Natural killer cell (primary cell): ENCODE results near the gene CD99L2. TPM values are rescaled to one million over a fixed set of nuclear protein-coding genes. Genes with fewer than 3 reads are reported as not detected.

Experiments
- ATAC-seq, 3 donors: fragments of 150-1000 bp in 2 of 3; fragments of 200-7000 bp in 1 of 3; cut with Tn5 transposase; 1 replicate in 1 of 3; 2 replicates in 2 of 3; pipeline ENCODE4 v1.10.0; 2021; ENCODE audit warnings: mild to moderate bottlenecking in 2 of 3, moderate library complexity in 2 of 3
- DNase-seq, 2 donors: peaks; one replicate each; pipeline versions ENCODE4 v3.0.0 to v3.0.0-alpha.2; 2013 to 2021; ENCODE audit warnings: mixed read lengths in 1 of 2
- H3K27ac ChIP-seq: one replicate; pipeline ENCODE4 v1.5.1; 2013; ENCODE audit warnings: mild to moderate bottlenecking, low read length
- H3K27me3 ChIP-seq: one replicate; pipeline ENCODE4 v1.6.1; 2013; ENCODE audit warnings: low read length; ENCODE audit not compliant: control insufficient read depth, insufficient read depth
- H3K36me3 ChIP-seq: one replicate; pipeline ENCODE4 v1.6.1; 2013; ENCODE audit warnings: low read length; ENCODE audit not compliant: control insufficient read depth, insufficient read depth
- H3K4me1 ChIP-seq: one replicate; pipeline ENCODE4 v1.6.1; 2013; ENCODE audit warnings: low read length; ENCODE audit not compliant: control insufficient read depth, insufficient read depth
- H3K4me3 ChIP-seq: one replicate; pipeline ENCODE4 v1.5.1; 2013; ENCODE audit warnings: low read length
- H3K9me3 ChIP-seq: one replicate; pipeline ENCODE4 v1.6.1; 2013; ENCODE audit warnings: low read length; ENCODE audit not compliant: control insufficient read depth, insufficient read depth
- H3K27ac Mint-ChIP-seq, 2 donors: one replicate each; pipeline ENCODE4 v1.8.0; 2022; ENCODE audit warnings: mild to moderate bottlenecking in 2 of 2, mixed read lengths in 2 of 2, moderate library complexity in 1 of 2
- H3K27me3 Mint-ChIP-seq, 2 donors: one replicate each; pipeline ENCODE4 v1.8.0; 2022; ENCODE audit warnings: low read depth in 2 of 2, mixed read lengths in 2 of 2
- H3K36me3 Mint-ChIP-seq: one replicate; pipeline ENCODE4 v1.8.0; 2022; ENCODE audit warnings: mixed read lengths
- H3K4me1 Mint-ChIP-seq, 2 donors: one replicate each; pipeline ENCODE4 v1.8.0; 2022; ENCODE audit warnings: mixed read lengths in 2 of 2
- H3K4me3 Mint-ChIP-seq: one replicate; pipeline ENCODE4 v1.8.0; 2022; ENCODE audit warnings: mild to moderate bottlenecking, moderate library complexity, mixed read lengths
- H3K9me3 Mint-ChIP-seq, 2 donors: one replicate each; pipeline ENCODE4 v1.8.0; 2022; ENCODE audit warnings: mixed read lengths in 2 of 2
- WGBS: methylation state at CpG from one replicate; pipeline ENCODE4 v1.1.7; 2013; ENCODE audit warnings: missing lambda C conversion rate; ENCODE audit not compliant: insufficient coverage; 5-methylcytosine and 5-hydroxymethylcytosine counted together
- intact Hi-C: fragments of 100-400 bp; cut with micrococcal nuclease; formaldehyde crosslinking; loops from one replicate; pipeline ENCODE4 v1.14.2; 2022
- total RNA-seq, 4 donors: library from RNA; stranded (reverse); fragments of 120-200 nt in 1 of 4; gene quantifications; one replicate each; pipeline versions ENCODE4 v1.2.3 to v1.2.4, GENCODE V29; 2013 to 2022
- TF ChIP-seq, protein P1 (sequence below): fragments of 200-600 bp; IDR thresholded peaks from one replicate; pipeline ENCODE4 v1.8.0; 2022; ENCODE audit warnings: antibody characterized with exemption

Gene CD99L2
- total RNA-seq, 3 donors from 2014 or later (not counting 1 experiment from before 2014, with no cell fraction given): 13.1 to 18.0 (median 15.7) TPM

DNA sequence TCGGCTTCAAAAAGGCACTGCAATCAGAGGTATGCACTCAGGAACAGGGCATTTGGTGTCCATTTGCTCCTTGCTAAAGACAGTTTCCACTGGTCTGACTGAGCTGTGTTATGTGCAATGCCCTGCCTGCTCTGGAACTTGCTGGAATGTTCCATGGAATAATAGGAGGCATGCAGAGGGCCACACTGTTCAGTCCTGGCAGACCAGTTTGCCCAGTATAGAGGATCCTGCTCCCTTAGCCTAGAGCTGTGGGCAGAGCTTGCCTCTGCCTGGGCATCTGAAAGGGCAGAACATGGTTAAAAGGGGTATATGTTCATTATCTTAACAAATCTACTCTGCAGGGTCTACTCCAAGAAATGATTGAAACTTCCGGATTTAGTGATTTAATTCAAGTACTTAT is 27.8 kb upstream of the CD99L2 start:
- Histone ChIP-seq H3K36me3 (no peaks in the 10 kb centered on the region), H3K27ac (no peak overlapping the region), H3K4me3 (no peak overlapping the region), H3K4me1 (no peaks in the 10 kb centered on the region), H3K9me3 (no peaks in the 10 kb centered on the region), H3K27me3 (no peaks in the 10 kb centered on the region)
- intact Hi-C loops: no loop called here
- Mint-ChIP-seq H3K27me3 (peaks cover 0 to 16% of the 10 kb centered on the region in 2 donors), H3K4me3 (no peak overlapping the region), H3K36me3 (no peaks in the 10 kb centered on the region), H3K4me1 (no peaks in the 10 kb centered on the region), H3K9me3 (no peaks in the 10 kb centered on the region), H3K27ac (no peak overlapping the region)
- 100% methylated on average over 1 of the region's 2 CpGs for WGBS
- ATAC-seq: no peak
- TF ChIP-seq, protein P1, sequence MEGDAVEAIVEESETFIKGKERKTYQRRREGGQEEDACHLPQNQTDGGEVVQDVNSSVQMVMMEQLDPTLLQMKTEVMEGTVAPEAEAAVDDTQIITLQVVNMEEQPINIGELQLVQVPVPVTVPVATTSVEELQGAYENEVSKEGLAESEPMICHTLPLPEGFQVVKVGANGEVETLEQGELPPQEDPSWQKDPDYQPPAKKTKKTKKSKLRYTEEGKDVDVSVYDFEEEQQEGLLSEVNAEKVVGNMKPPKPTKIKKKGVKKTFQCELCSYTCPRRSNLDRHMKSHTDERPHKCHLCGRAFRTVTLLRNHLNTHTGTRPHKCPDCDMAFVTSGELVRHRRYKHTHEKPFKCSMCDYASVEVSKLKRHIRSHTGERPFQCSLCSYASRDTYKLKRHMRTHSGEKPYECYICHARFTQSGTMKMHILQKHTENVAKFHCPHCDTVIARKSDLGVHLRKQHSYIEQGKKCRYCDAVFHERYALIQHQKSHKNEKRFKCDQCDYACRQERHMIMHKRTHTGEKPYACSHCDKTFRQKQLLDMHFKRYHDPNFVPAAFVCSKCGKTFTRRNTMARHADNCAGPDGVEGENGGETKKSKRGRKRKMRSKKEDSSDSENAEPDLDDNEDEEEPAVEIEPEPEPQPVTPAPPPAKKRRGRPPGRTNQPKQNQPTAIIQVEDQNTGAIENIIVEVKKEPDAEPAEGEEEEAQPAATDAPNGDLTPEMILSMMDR: no peak
- DNase-seq: no peak

DNA sequence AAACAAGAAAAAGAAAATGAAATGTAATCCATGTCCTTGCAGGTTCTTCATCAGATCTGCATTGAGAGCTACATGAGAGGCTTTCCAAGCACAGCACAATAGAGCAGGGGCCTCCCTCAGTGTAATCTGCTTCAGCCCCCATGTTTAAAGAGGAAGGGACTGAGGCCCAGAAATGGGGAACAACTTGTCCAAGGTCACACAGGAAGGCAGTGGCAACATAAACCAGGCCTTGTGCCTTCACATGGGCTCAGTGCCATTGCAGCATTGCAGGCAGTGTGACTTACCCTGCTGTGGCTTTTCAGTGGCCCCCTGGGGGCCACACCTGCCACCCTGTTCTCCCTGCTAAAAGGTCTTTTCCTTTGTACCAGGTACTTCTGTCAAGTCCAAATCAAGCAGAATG is 20.9 kb upstream of the CD99L2 start:
- Mint-ChIP-seq H3K36me3 (no peaks in the 10 kb centered on the region), H3K4me3 (no peak overlapping the region)
- H3K4me3 ChIP-seq: no peak overlapping the region

DNA sequence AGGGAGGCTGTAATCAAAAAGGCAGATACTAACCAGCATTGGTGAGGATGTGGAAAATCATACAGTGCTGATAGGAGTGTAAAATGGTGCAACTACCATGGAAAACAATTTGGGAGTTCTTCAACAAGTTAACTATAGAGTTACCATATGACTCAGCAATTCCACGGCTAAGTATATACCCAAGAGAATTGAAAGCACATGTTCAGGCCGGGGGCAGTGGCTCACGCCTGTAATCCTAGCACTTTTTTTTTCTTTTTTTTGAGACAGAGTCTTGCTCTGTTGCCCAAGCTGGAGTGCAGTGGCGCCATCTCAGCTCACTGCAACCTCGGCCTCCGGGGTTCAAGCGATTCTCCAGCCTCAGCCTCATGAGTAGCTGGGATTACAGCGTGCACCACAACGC is 15.0 kb upstream of the CD99L2 start:
- no peaks in the 10 kb centered on the region for H3K4me1 ChIP-seq
- ATAC-seq: no peak

More for the DNA sequence above, 20.9 kb upstream of the CD99L2 start:
- H3K27ac ChIP-seq: no peak overlapping the region
- no peak for ATAC-seq
- no peaks in the 10 kb centered on the region for H3K9me3 ChIP-seq
- intact Hi-C loops: no loop called here
- Mint-ChIP-seq H3K9me3 (no peaks in the 10 kb centered on the region), H3K4me1 (no peaks in the 10 kb centered on the region), H3K27me3 (peaks cover 0 to 3% of the 10 kb centered on the region in 2 donors), H3K27ac (no peak overlapping the region)
- no peaks in the 10 kb centered on the region for H3K4me1 ChIP-seq
- H3K27me3 ChIP-seq: no peaks in the 10 kb centered on the region
- no peaks in the 10 kb centered on the region for H3K36me3 ChIP-seq
- DNase-seq: no peak
- TF ChIP-seq, protein P1: no peak

DNA sequence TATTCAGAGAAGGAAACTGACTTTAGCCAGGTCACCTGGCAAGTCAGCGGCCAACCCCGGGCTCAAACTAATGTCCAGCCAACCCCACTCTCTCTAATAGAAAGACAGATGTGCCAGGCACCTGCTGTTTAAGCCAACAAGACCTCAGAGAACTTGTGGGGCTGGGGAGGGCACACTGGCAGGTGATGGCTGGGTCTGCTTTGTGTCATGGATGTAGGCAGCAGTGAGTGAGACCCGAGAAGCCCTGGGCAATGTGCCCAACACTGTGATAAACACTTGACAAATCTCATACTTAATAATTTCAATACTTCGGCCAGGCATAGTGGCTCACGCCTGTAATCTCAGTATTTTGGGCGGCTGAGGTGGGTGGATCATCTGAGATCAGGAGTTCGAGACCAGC is 9.0 kb upstream of the CD99L2 start:
- Mint-ChIP-seq H3K4me1 (no peaks in the 10 kb centered on the region), H3K9me3 (no peaks in the 10 kb centered on the region), H3K27me3 (peaks cover 10 to 18% of the 10 kb centered on the region in 2 donors), H3K4me3 (no peak overlapping the region), H3K27ac (no peak overlapping the region), H3K36me3 (no peaks in the 10 kb centered on the region)
- WGBS: 100% methylated on average over 3 of the region's 7 CpGs
- TF ChIP-seq, protein P1: no peak
- H3K4me3 ChIP-seq: no peak overlapping the region
- DNase-seq (no peak), ATAC-seq (no peak)
- intact Hi-C loops: no loop called here
- H3K4me1 ChIP-seq: no peaks in the 10 kb centered on the region
- H3K27me3 ChIP-seq: no peaks in the 10 kb centered on the region
- H3K36me3 ChIP-seq: no peaks in the 10 kb centered on the region
- no peaks in the 10 kb centered on the region for H3K9me3 ChIP-seq
- no peak overlapping the region for H3K27ac ChIP-seq

More for the DNA sequence above, 15.0 kb upstream of the CD99L2 start:
- intact Hi-C loops: no loop called here
- WGBS: 88% methylated on average over 9 of the region's 9 CpGs
- Histone ChIP-seq H3K27me3 (no peaks in the 10 kb centered on the region), H3K27ac (no peak overlapping the region), H3K9me3 (no peaks in the 10 kb centered on the region), H3K4me3 (no peak overlapping the region), H3K36me3 (no peaks in the 10 kb centered on the region)
- Mint-ChIP-seq H3K9me3 (no peaks in the 10 kb centered on the region), H3K27me3 (peaks cover 0 to 8% of the 10 kb centered on the region in 2 donors), H3K4me1 (no peaks in the 10 kb centered on the region), H3K27ac (no peak overlapping the region), H3K36me3 (no peaks in the 10 kb centered on the region), H3K4me3 (no peak overlapping the region)
- DNase-seq: no peak
- TF ChIP-seq, protein P1: no peak
